Esophagus squamous epithelium (tissue), 5 donors: ENCODE data around the gene BPIFB1. TPM values are rescaled to one million over a fixed set of nuclear protein-coding genes. Genes with fewer than 3 reads are reported as not detected.

Experiments used
- DNase-seq: peaks from one replicate; lab custom pipeline; 2025; lab: John Stamatoyannopoulos, UW
- H3K27ac ChIP-seq, 4 donors: fragments of 200-600 bp; sonication (generic); one replicate each; pipeline ENCODE4 v1.5.1; 2016 to 2019; ENCODE audit warnings: mild to moderate bottlenecking in 1 of 4
- H3K27me3 ChIP-seq, 4 donors: fragments of 200-600 bp; sonication (generic); 1 replicate in 3 of 4; 2 replicates in 1 of 4; pipeline versions ENCODE4 v1.5.1 to v1.6.0; 2017 to 2021; ENCODE audit warnings: antibody characterized with exemption in 1 of 4
- H3K36me3 ChIP-seq, 3 donors: fragments of 200-600 bp; sonication (generic); one replicate each; pipeline ENCODE4 v1.5.1; 2016 to 2019
- H3K4me1 ChIP-seq, 3 donors: fragments of 200-600 bp; sonication (generic); one replicate each; pipeline ENCODE4 v1.5.1; 2017 to 2019
- H3K4me3 ChIP-seq, 4 donors: fragments of 200-600 bp; sonication (generic); 1 replicate in 3 of 4; 2 replicates in 1 of 4; pipeline ENCODE4 v1.5.1; 2016 to 2019; ENCODE audit warnings: mild to moderate bottlenecking in 2 of 4, moderate library complexity in 1 of 4
- H3K9me3 ChIP-seq, 3 donors: fragments of 200-600 bp; sonication (generic); one replicate each; pipeline ENCODE4 v1.5.1; 2016 to 2019
- CTCF ChIP-seq, 6 experiments: fragments of 450-650 bp in 4 of 6; fragments of 200-600 bp in 2 of 6; sonication (generic) in 2 of 6; IDR thresholded peaks; one replicate each; pipeline ENCODE4 v1.5.1; 2016 to 2019; ENCODE audit warnings: antibody characterized with exemption in 6 of 6, mild to moderate bottlenecking in 4 of 6, moderate library complexity in 4 of 6
- POLR2A ChIP-seq, 4 donors: fragments of 450-650 bp; IDR thresholded peaks; one replicate each; pipeline ENCODE4 v1.6.1; 2017; ENCODE audit warnings: antibody characterized with exemption in 4 of 4, mild to moderate bottlenecking in 4 of 4, moderate library complexity in 3 of 4
- WGBS, 2 donors: methylation state at CpG; one replicate each; pipeline ENCODE4 v1.1.5; 2018; 5-methylcytosine and 5-hydroxymethylcytosine counted together
- intact Hi-C: fragments of 100-400 bp; cut with DNase I; formaldehyde crosslinking; loops from one replicate; pipeline ENCODE4 v1.15.0; 2022
- total RNA-seq, 4 donors: library from RNA; depleted of rRNA; stranded (reverse); fragments of >200 nt; gene quantifications; one replicate each; pipeline ENCODE4 v1.1.0, GENCODE V29; 2016
- donor health status: DM: yes; HTN: yes; CAD: no.

The BPIFB1 gene
- total RNA-seq, 4 donors from 2014 or later, result 0.38 to 99.4 (median 4.3) TPM; not detected in 1

- no peak for TF ChIP-seq CTCF (IDR thresholded peaks at IDR 0.05)
- TF ChIP-seq POLR2A (IDR thresholded peaks at IDR 0.05), result no peak
- WGBS, 2 donors, result 87 to 90% methylated on average over 3 of the region's 3 CpGs
- Histone ChIP-seq H3K27ac (no peak overlapping the region), H3K4me1 (no peaks in the 10 kb centered on the region), H3K4me3 (no peak overlapping the region), H3K36me3 (no peaks in the 10 kb centered on the region), H3K27me3 (peaks cover 0 to 51% (median 0%) of the 10 kb centered on the region in 4 donors), H3K9me3 (no peaks in the 10 kb centered on the region)
- intact Hi-C loops, result no loop called here
- no peak for DNase-seq
Measured at GRCh38 chr20:33334111-33334510, 51.1 kb downstream of the BPIFB1 start.

DNA sequence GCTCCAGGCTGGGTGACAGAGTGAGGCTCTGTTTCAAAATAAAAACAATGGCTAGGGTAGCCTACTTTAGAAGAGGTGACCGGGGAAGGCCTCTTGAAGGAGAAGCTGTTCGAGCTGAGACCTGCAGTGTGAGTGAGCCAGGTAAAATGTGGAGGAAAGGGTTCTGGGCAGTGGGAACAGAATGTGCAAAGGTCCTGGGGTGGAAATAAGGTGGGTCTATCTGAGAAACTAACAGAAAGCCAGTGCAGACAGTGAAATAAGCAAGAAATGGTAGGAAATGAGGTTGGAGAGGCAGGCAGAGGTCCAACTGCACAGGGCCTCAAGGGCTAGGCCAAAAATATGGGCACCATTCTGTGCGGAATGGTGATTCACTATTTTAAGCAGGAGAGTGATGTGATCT, 53.4 kb downstream of the BPIFB1 start:
- TF ChIP-seq CTCF (IDR thresholded peaks at IDR 0.05) (no peak), POLR2A (IDR thresholded peaks at IDR 0.05) (no peak)
- 76 to 96% methylated on average over 3 of the region's 3 CpGs for WGBS, 2 donors
- intact Hi-C loops, result no loop called here

DNA sequence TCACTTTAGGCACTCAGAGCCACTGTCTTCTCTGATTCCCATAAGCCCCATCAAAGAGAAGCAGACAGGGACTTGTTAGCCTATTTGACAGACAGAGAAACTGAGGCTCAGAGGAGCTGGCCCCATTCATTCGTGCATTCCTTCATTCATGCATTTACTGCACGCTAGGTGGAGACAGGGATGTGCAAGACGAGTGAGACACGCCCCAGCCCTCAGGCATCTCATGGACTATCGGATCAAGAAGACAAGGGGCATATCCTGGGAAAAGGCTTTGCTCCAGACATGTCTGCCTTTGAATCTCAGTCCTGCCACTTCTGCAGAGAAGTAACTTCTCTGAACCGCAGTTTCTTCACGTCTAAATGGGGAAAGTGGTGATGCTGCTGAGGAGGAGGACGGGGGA, 54.1 kb downstream of the BPIFB1 start:
- H3K27ac ChIP-seq, result no peak overlapping the region
- TF ChIP-seq CTCF (IDR thresholded peaks at IDR 0.05) (no peak), POLR2A (IDR thresholded peaks at IDR 0.05) (no peak)
- WGBS, 2 donors, result 53 to 54% methylated on average over 3 to 5 of the region's 8 CpGs
- no peaks in the 10 kb centered on the region for H3K9me3 ChIP-seq
- H3K27me3 ChIP-seq, result peaks cover 0 to 33% (median 0%) of the 10 kb centered on the region in 4 donors
- H3K4me1 ChIP-seq, result no peaks in the 10 kb centered on the region
- intact Hi-C loops, result no loop called here
- DNase-seq, result no peak
- H3K4me3 ChIP-seq, result no peak overlapping the region
- H3K36me3 ChIP-seq, result no peaks in the 10 kb centered on the region

More for the DNA sequence above, 53.4 kb downstream of the BPIFB1 start:
- DNase-seq, result no peak
- H3K27me3 ChIP-seq, result peaks cover 0 to 35% (median 0%) of the 10 kb centered on the region in 4 donors
- no peaks in the 10 kb centered on the region for H3K36me3 ChIP-seq
- H3K4me1 ChIP-seq, result no peaks in the 10 kb centered on the region
- H3K9me3 ChIP-seq, result no peaks in the 10 kb centered on the region
- no peak overlapping the region for H3K27ac ChIP-seq
- H3K4me3 ChIP-seq, result no peak overlapping the region

DNA sequence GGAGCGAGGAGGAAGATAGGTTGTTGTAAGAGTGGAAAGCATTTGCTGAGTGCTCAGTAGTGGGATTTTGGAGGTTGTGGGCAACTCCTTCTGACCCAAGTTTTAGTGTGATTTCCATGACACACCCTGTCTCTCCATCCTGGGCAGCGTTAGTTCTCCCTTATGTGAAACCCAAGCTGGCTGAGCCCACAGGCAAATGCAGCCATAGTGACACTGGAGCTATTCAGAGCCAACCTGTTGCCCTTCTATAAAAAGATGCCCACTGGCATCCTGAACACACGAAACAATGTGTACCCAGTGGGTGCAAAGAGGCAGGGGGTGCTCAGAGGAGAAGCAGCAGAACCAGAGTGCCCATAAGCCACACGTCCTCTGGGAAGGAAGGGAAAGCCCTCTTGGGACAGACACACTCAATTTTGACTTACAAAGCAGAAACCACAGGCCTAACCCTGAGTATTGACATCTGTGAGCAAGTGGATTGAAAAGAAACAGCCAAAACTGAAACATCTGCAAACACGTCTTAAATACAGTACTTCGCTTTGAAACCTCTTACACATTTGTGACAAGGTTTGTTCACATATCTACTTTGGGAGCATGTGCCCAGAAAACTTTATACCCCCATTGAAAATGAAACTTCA, 54.6 kb downstream of the BPIFB1 start:
- Histone ChIP-seq H3K27ac (no peak overlapping the region), H3K9me3 (no peaks in the 10 kb centered on the region), H3K36me3 (no peaks in the 10 kb centered on the region), H3K27me3 (peaks cover 0 to 31% (median 0%) of the 10 kb centered on the region in 4 donors), H3K4me1 (no peaks in the 10 kb centered on the region), H3K4me3 (no peak overlapping the region)
- DNase-seq, result no peak
- intact Hi-C loops, result no loop called here
- 71 to 73% methylated on average over 4 to 6 of the region's 6 CpGs for WGBS, 2 donors
- TF ChIP-seq POLR2A (IDR thresholded peaks at IDR 0.05) (no peak), CTCF (IDR thresholded peaks at IDR 0.05) (no peak)

GRCh38 chr20:33338467-33339258, 55.6 kb downstream of the BPIFB1 start:
- Histone ChIP-seq H3K27me3 (peaks cover 0 to 26% (median 0%) of the 10 kb centered on the region in 4 donors), H3K9me3 (no peaks in the 10 kb centered on the region), H3K36me3 (no peaks in the 10 kb centered on the region), H3K27ac (no peak overlapping the region), H3K4me1 (no peaks in the 10 kb centered on the region), H3K4me3 (no peak overlapping the region)
- no peak for DNase-seq
- TF ChIP-seq POLR2A (IDR thresholded peaks at IDR 0.05), result no peak
- no peak for TF ChIP-seq CTCF (IDR thresholded peaks at IDR 0.05)
- intact Hi-C loops, result no loop called here
- WGBS, 2 donors, result 85 to 87% methylated on average over 5 of the region's 5 CpGs
